ENCODE measurements around the gene OR7A10.

- no peak for TF ChIP-seq POLR2A (IDR thresholded peaks at IDR 0.05)
- TF ChIP-seq, protein P1, sequence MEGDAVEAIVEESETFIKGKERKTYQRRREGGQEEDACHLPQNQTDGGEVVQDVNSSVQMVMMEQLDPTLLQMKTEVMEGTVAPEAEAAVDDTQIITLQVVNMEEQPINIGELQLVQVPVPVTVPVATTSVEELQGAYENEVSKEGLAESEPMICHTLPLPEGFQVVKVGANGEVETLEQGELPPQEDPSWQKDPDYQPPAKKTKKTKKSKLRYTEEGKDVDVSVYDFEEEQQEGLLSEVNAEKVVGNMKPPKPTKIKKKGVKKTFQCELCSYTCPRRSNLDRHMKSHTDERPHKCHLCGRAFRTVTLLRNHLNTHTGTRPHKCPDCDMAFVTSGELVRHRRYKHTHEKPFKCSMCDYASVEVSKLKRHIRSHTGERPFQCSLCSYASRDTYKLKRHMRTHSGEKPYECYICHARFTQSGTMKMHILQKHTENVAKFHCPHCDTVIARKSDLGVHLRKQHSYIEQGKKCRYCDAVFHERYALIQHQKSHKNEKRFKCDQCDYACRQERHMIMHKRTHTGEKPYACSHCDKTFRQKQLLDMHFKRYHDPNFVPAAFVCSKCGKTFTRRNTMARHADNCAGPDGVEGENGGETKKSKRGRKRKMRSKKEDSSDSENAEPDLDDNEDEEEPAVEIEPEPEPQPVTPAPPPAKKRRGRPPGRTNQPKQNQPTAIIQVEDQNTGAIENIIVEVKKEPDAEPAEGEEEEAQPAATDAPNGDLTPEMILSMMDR (IDR thresholded peaks at IDR 0.05 in 8 of 11, conservative IDR thresholded peaks at IDR 0.05 in 3 of 11), result no peak
- no peak for TF ChIP-seq POLR2AphosphoS5 (IDR thresholded peaks at IDR 0.05)
Observed at GRCh38 chr19:14843169-14843568, 5.6 kb downstream of the OR7A10 start.

All from spleen (tissue), 7 donors.